ENCODE results near the gene INPPL1.

The INPPL1 gene

GRCh38 chr11:72223615-72224563 lies 678 bp upstream of the INPPL1 start:
- DNase-seq: peak; percentile 77
- Mint-ChIP-seq H3K4me3 (peak overlapping the region; percentile 92), H3K9me3 (no peaks in the 10 kb centered on the region), H3K27me3 (peaks cover 5% of the 10 kb centered on the region), H3K27ac (peak overlapping the region; percentile 92), H3K36me3 (peaks cover 5% of the 10 kb centered on the region), H3K4me1 (peaks cover 26% of the 10 kb centered on the region)
- CTCF ChIA-PET: interaction anchor here (1.5 to 3.6 kb wide), 2 partner anchors 14 to 207 kb away, joined by 3 to 15 read pairs; no protein-coding TSS in a partner anchor

GRCh38 chr11:72225411-72225951 lies 914 bp downstream of the INPPL1 start:
- Mint-ChIP-seq H3K27ac (peak overlapping the region; percentile 86), H3K36me3 (peaks cover 16% of the 10 kb centered on the region), H3K9me3 (no peaks in the 10 kb centered on the region), H3K27me3 (peaks cover 4% of the 10 kb centered on the region), H3K4me3 (peak overlapping the region; percentile 82), H3K4me1 (peaks cover 26% of the 10 kb centered on the region)
- DNase-seq: peak; percentile 46
- CTCF ChIA-PET: interaction anchor here (1.0 to 3.6 kb wide), 4 partner anchors 13 to 209 kb away, joined by 3 to 15 read pairs (median 6); partner anchors contain the start of gene CLPB

- Mint-ChIP-seq H3K36me3 (peaks cover 23% of the 10 kb centered on the region), H3K27me3 (no peaks in the 10 kb centered on the region), H3K27ac (no peak overlapping the region), H3K4me3 (peak overlapping the region; percentile 3), H3K4me1 (peaks cover 26% of the 10 kb centered on the region), H3K9me3 (no peaks in the 10 kb centered on the region)
- CTCF ChIA-PET: interaction anchor here (2.3 to 3.6 kb wide), 2 partner anchors 12 to 204 kb away, joined by 8 to 15 read pairs; no protein-coding TSS in a partner anchor
- no peak for DNase-seq
These were observed 2.1 kb downstream of the INPPL1 start for GRCh38 chr11:72226701-72227100.

GRCh38 chr11:72227316-72228228 lies 3.0 kb downstream of the INPPL1 start:
- Mint-ChIP-seq H3K4me1 (peaks cover 19% of the 10 kb centered on the region), H3K36me3 (peaks cover 29% of the 10 kb centered on the region), H3K4me3 (no peak overlapping the region), H3K27me3 (no peaks in the 10 kb centered on the region), H3K27ac (no peak overlapping the region), H3K9me3 (no peaks in the 10 kb centered on the region)
- peak; percentile 18 for DNase-seq
- CTCF ChIA-PET: interaction anchor here (1.1 to 3.6 kb wide), 4 partner anchors 10 to 203 kb away, joined by 3 to 15 read pairs (median 6); no protein-coding TSS in a partner anchor

GRCh38 chr11:72228229-72228843 lies 3.8 kb downstream of the INPPL1 start:
- H3K36me3 Mint-ChIP-seq: peaks cover 33% of the 10 kb centered on the region
- no peak for DNase-seq
- CTCF ChIA-PET: interaction anchor here (1.1 to 1.2 kb wide), 2 partner anchors 10 to 202 kb away, joined by 3 to 5 read pairs; no protein-coding TSS in a partner anchor
- H3K4me1 Mint-ChIP-seq: peaks cover 16% of the 10 kb centered on the region
- no peaks in the 10 kb centered on the region for H3K27me3 Mint-ChIP-seq
- no peak overlapping the region for H3K27ac Mint-ChIP-seq
- no peak overlapping the region for H3K4me3 Mint-ChIP-seq
- no peaks in the 10 kb centered on the region for H3K9me3 Mint-ChIP-seq

GRCh38 chr11:72228844-72229231 lies 4.3 kb downstream of the INPPL1 start:
- Mint-ChIP-seq H3K4me3 (no peak overlapping the region), H3K4me1 (peaks cover 16% of the 10 kb centered on the region), H3K9me3 (no peaks in the 10 kb centered on the region), H3K27me3 (no peaks in the 10 kb centered on the region), H3K36me3 (peaks cover 33% of the 10 kb centered on the region), H3K27ac (no peak overlapping the region)
- DNase-seq: peak; percentile 15
- CTCF ChIA-PET: interaction anchor here (1.1 to 1.2 kb wide), 2 partner anchors 9 to 202 kb away, joined by 3 to 5 read pairs; no protein-coding TSS in a partner anchor

- DNase-seq: peak; percentile 14
- H3K4me3 Mint-ChIP-seq: no peak overlapping the region
- H3K4me1 Mint-ChIP-seq: peaks cover 16% of the 10 kb centered on the region
- no peak overlapping the region for H3K27ac Mint-ChIP-seq
- CTCF ChIA-PET: no interaction called here
- H3K27me3 Mint-ChIP-seq: no peaks in the 10 kb centered on the region
- peaks cover 37% of the 10 kb centered on the region for H3K36me3 Mint-ChIP-seq
- no peaks in the 10 kb centered on the region for H3K9me3 Mint-ChIP-seq
These were observed 4.9 kb downstream of the INPPL1 start for GRCh38 chr11:72229336-72229924.

GRCh38 chr11:72229925-72230763 lies 5.6 kb downstream of the INPPL1 start:
- Mint-ChIP-seq H3K27ac (no peak overlapping the region), H3K4me1 (peaks cover 15% of the 10 kb centered on the region), H3K27me3 (no peaks in the 10 kb centered on the region), H3K9me3 (no peaks in the 10 kb centered on the region), H3K36me3 (peaks cover 42% of the 10 kb centered on the region), H3K4me3 (no peak overlapping the region)
- CTCF ChIA-PET: no interaction called here
- peak; percentile 17 for DNase-seq

GRCh38 chr11:72230764-72231365 lies 6.3 kb downstream of the INPPL1 start:
- Mint-ChIP-seq H3K9me3 (no peaks in the 10 kb centered on the region), H3K4me3 (no peak overlapping the region), H3K27me3 (no peaks in the 10 kb centered on the region), H3K4me1 (peaks cover 7% of the 10 kb centered on the region), H3K36me3 (peaks cover 42% of the 10 kb centered on the region), H3K27ac (no peak overlapping the region)
- no peak for DNase-seq
- CTCF ChIA-PET: no interaction called here

GRCh38 chr11:72231396-72232259 lies 7.1 kb downstream of the INPPL1 start:
- CTCF ChIA-PET: no interaction called here

GRCh38 chr11:72232260-72233055 lies 7.9 kb downstream of the INPPL1 start:
- H3K4me1 Mint-ChIP-seq: no peaks in the 10 kb centered on the region
- H3K9me3 Mint-ChIP-seq: no peaks in the 10 kb centered on the region
- CTCF ChIA-PET: no interaction called here
- H3K27ac Mint-ChIP-seq: no peak overlapping the region
- no peaks in the 10 kb centered on the region for H3K27me3 Mint-ChIP-seq
- H3K36me3 Mint-ChIP-seq: peaks cover 50% of the 10 kb centered on the region
- no peak overlapping the region for H3K4me3 Mint-ChIP-seq
- peak; percentile 5 for DNase-seq

More at GRCh38 chr11:72231396-72232259, 7.1 kb downstream of the INPPL1 start:
- H3K27me3 Mint-ChIP-seq: no peaks in the 10 kb centered on the region
- H3K36me3 Mint-ChIP-seq: peaks cover 46% of the 10 kb centered on the region
- no peak overlapping the region for H3K4me3 Mint-ChIP-seq
- DNase-seq: no peak
- H3K9me3 Mint-ChIP-seq: no peaks in the 10 kb centered on the region
- no peak overlapping the region for H3K27ac Mint-ChIP-seq
- H3K4me1 Mint-ChIP-seq: no peaks in the 10 kb centered on the region

Data from activated naive CD4-positive, alpha-beta T cell treated with anti-CD3 and anti-CD28 coated beads, Interleukin-2, amount 10 ng/mL, durations not matched to agents 7 days and 5 days (primary cell).